Uterus (tissue), 2 donors: ENCODE results near the gene PDE3B.

Source experiments
- POLR2A ChIP-seq, 2 donors: fragments of 450-650 bp; IDR thresholded peaks; one replicate each; pipeline ENCODE4 v1.6.1; 2016; ENCODE audit warnings: antibody characterized with exemption in 2 of 2, mild to moderate bottlenecking in 1 of 2, moderate library complexity in 1 of 2
- TF ChIP-seq, protein P1 (sequence below), 4 experiments: fragments of 200-600 bp in 2 of 4; fragments of 450-650 bp in 2 of 4; sonication (generic) in 2 of 4; IDR thresholded peaks; one replicate each; pipeline ENCODE4 v1.5.1; 2016 to 2019; ENCODE audit warnings: antibody characterized with exemption in 4 of 4, mild to moderate bottlenecking in 2 of 4, moderate library complexity in 1 of 4

DNA sequence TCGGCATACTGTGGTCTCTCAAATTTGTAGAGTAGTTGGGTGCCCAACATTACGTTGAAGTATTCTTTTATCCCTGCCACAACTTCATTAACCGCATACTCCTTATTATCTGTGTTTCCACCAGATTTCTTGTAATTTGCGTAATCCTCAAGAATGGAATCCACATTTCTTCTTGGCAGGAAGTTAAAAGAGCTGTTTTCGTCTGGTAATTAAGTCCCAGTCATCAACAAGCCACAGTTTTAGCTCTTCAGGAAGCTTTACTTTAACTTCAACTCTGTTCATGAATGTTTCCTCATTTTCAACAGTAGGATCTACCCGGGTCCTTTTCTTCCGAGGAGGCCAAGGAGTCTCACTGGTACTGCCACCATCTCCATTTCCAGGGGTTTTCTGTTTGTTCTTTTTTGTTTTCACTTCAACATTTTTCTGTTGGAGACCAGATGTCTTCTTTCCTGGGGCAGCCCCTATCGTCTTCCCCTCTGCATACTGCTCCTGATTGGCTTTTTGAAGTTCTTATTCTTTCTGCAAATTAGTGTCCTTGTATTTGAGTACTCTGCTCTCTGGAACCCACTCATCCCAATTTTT is 30.3 kb downstream of the PDE3B start:
- TF ChIP-seq, protein P1, sequence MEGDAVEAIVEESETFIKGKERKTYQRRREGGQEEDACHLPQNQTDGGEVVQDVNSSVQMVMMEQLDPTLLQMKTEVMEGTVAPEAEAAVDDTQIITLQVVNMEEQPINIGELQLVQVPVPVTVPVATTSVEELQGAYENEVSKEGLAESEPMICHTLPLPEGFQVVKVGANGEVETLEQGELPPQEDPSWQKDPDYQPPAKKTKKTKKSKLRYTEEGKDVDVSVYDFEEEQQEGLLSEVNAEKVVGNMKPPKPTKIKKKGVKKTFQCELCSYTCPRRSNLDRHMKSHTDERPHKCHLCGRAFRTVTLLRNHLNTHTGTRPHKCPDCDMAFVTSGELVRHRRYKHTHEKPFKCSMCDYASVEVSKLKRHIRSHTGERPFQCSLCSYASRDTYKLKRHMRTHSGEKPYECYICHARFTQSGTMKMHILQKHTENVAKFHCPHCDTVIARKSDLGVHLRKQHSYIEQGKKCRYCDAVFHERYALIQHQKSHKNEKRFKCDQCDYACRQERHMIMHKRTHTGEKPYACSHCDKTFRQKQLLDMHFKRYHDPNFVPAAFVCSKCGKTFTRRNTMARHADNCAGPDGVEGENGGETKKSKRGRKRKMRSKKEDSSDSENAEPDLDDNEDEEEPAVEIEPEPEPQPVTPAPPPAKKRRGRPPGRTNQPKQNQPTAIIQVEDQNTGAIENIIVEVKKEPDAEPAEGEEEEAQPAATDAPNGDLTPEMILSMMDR (IDR thresholded peaks at IDR 0.05), result no peak
- TF ChIP-seq POLR2A (IDR thresholded peaks at IDR 0.05), result no peak
